ENCODE results near the gene XPNPEP2.

DNA sequence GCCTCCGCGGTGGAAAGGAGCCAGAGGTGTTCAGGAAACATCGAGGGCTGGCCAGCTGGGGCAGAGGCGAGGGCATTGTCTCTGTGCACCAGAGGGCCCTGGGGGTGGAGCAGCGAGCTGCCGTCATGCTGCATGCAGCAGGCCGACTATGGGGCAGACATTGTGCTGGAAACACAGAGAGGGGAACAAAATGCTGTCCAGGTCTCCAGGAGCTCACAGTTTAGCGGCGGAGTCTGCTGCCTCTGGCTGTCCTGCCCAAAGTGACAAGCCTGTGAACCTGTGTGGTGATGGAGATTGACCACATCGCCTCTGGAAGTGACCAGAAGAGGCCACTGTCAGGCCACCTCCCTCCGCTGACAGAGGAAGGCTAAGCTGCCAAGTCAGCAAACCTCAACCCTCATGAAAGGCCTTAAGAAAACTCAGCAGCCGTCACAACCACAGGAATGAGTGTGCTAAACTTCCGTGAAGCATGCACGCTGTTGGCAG lies 20.8 kb downstream of the XPNPEP2 start:
- TF ChIP-seq, protein P1, sequence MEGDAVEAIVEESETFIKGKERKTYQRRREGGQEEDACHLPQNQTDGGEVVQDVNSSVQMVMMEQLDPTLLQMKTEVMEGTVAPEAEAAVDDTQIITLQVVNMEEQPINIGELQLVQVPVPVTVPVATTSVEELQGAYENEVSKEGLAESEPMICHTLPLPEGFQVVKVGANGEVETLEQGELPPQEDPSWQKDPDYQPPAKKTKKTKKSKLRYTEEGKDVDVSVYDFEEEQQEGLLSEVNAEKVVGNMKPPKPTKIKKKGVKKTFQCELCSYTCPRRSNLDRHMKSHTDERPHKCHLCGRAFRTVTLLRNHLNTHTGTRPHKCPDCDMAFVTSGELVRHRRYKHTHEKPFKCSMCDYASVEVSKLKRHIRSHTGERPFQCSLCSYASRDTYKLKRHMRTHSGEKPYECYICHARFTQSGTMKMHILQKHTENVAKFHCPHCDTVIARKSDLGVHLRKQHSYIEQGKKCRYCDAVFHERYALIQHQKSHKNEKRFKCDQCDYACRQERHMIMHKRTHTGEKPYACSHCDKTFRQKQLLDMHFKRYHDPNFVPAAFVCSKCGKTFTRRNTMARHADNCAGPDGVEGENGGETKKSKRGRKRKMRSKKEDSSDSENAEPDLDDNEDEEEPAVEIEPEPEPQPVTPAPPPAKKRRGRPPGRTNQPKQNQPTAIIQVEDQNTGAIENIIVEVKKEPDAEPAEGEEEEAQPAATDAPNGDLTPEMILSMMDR (IDR thresholded peaks at IDR 0.05 in 2 of 3, conservative IDR thresholded peaks at IDR 0.05 in 1 of 3; ENCODE audit: insufficient read depth in 2 of 3, low read depth in 1 of 3, low read length in 3 of 3), result peak; percentile 34 to 51 (median 41); a peak in 5 of 6 replicates
- TF ChIP-seq HCFC1 (IDR thresholded peaks at IDR 0.05; ENCODE audit: low read depth, low read length) (no peak), TCF3 (CRISPR knock-in tag; IDR thresholded peaks at IDR 0.05) (no peak), ZNF431 (CRISPR knock-in tag; IDR thresholded peaks at IDR 0.05) (no peak), ZNF589 (CRISPR knock-in tag; IDR thresholded peaks at IDR 0.05; ENCODE audit: low read depth) (no peak), SP1 (CRISPR knock-in tag; IDR thresholded peaks at IDR 0.05) (no peak), EP300 (IDR thresholded peaks at IDR 0.05; ENCODE audit: low read length) (no peak), HNRNPL (IDR thresholded peaks at IDR 0.05; ENCODE audit: low read depth, low read length) (no peak), ELF1 (tag; IDR thresholded peaks at IDR 0.05) (no peak), FOXJ3 (CRISPR knock-in tag; IDR thresholded peaks at IDR 0.05) (no peak)

Measured in K562 (cell line).